GM23338 (cell line): ENCODE measurements around the gene ZNF324.

ENCODE experiments used
- CTCF ChIP-seq, 2 experiments: fragments of 200-600 bp in 1 of 2; sonication (generic) in 1 of 2; conservative IDR thresholded peaks; 2 replicates each; pipeline versions ENCODE4 v1.5.1 to v1.6.1; 2016 to 2017; ENCODE audit warnings: antibody characterized with exemption in 2 of 2, low read depth in 2 of 2, mild to moderate bottlenecking in 2 of 2, moderate library complexity in 1 of 2
- ETS1 ChIP-seq: IDR thresholded peaks from 2 replicates; pipeline ENCODE4 v1.6.1; 2016; ENCODE audit warnings: antibody characterized with exemption
- EZH2 ChIP-seq: fragments of 200-600 bp; sonication (generic); IDR thresholded peaks from one replicate; pipeline ENCODE4 v1.8.0; 2017; ENCODE audit warnings: antibody characterized with exemption, mild to moderate bottlenecking, low read depth; ENCODE audit not compliant: unreplicated experiment
- JUNB ChIP-seq: IDR thresholded peaks from one replicate; pipeline ENCODE4 v1.6.1; 2016; ENCODE audit warnings: antibody characterized with exemption; ENCODE audit not compliant: unreplicated experiment
- NANOG ChIP-seq: IDR thresholded peaks from 2 replicates; pipeline ENCODE4 v1.6.1; 2016; ENCODE audit warnings: antibody characterized with exemption, borderline replicate concordance
- POLR2AphosphoS5 ChIP-seq: IDR thresholded peaks from 2 replicates; pipeline ENCODE4 v1.6.1; 2016; ENCODE audit warnings: antibody characterized with exemption, low read depth

DNA sequence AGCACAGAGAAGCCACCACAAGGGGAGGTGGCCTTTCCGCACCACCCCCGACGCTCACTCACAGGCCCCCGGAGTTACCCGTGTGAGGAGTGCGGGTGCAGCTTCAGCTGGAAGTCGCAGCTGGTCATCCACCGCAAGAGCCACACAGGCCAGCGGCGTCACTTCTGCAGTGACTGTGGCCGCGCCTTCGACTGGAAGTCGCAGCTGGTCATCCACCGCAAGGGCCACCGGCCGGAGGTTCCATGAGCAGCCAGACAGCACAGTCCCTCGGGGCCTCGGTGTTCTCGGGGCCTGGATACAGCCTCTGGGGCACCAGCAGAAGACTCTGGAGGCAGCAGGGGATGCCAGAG lies 13.6 kb downstream of the ZNF324 start:
- no peak for TF ChIP-seq JUNB
- no peak for TF ChIP-seq CTCF (conservative IDR thresholded peaks at IDR 0.05; ENCODE audit: low read depth in 2 of 2)
- no peak for TF ChIP-seq NANOG
- TF ChIP-seq EZH2: no peak
- TF ChIP-seq POLR2AphosphoS5: no peak
- no peak for TF ChIP-seq ETS1
